ENCODE data around the gene ZDHHC8.

GRCh38 chr22:20088263-20088648 is 43.3 kb upstream of the ZDHHC8 start:
- TF ChIP-seq CTCF (IDR thresholded peaks at IDR 0.05; ENCODE audit: extremely low read depth in 1 of 2, insufficient read depth in 1 of 2, low read depth in 1 of 2, low read length in 2 of 2) = no peak
- no peak for TF ChIP-seq POLR2A (IDR thresholded peaks at IDR 0.05; ENCODE audit: low read depth, low read length)
- TF ChIP-seq POLR2AphosphoS5 (IDR thresholded peaks at IDR 0.05; ENCODE audit: insufficient read depth, low read depth, low read length) = no peak
- TF ChIP-seq MAX (IDR thresholded peaks at IDR 0.05; ENCODE audit: insufficient read depth, insufficient read length) = no peak
